DMS153 (cell line): ENCODE measurements around the gene PCDHGA12.

Experiments used
- DNase-seq: peaks from one replicate; lab custom pipeline; 2025; lab: John Stamatoyannopoulos, UW

Gene PCDHGA12

DNA sequence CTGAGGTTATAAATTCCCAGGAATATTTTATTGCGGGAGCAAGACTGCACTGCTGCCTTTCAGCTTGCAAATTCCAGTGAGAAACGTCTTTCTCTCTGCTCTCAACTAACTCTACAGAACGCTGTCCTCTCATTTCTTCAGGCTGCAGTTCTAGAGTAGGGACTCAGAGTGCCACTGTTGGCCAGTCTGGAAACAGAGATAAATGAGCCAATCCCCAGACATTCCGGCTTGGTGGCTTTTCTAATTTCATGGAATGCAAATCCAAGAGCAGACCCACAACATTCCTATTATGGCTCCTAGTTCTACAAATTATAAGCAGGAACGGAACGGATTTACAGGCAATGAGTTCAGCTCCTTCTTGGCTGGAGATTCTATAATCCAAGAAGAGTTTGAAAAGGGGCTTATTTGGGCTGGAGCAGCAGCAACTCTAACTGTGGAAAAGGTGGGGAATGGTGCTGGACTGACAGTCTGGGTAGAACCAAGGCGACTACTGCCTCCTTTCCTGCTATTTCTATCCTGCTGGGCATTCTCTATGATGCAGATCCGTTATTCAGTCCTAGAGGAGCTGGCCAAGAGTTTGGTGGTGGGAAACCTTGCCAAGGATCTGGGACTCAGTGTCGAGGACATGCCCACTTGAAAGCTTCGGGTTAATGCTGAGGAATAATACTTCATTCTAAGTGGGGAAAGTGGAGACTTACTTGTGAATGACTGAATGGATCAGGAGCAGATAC is 9.3 kb downstream of the PCDHGA12 start:
- DNase-seq: no peak

GRCh38 chr5:141440341-141440740 is 10.0 kb downstream of the PCDHGA12 start:
- no peak for DNase-seq

DNA sequence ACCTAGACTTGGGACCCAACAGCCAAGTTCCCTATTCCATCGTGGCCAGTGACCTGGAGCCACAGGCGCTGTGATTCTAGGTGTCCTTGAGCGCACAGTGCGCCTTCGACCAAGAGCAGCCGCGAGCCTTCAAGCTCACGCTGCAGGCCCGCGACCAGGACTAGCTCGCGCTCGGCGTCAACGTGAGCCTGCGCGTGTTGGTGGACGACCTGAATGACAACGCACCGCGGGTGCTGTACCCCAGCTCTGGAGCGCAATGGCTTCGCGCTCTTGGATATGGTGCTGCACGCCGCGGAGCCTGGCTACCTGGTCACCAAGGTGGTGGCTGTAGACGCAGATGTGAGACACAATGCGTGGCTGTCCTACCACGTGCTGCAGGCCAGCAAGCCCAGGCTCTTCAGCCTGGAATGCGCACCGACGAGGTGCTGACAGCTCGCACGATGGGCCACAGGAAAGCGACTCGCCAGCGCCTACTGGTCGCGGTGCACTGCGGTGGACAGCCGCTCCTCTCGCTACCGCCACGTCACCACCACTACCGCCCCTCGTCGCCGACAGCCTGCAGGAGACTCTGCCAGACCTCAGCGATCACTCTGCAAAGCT is 11.4 kb downstream of the PCDHGA12 start:
- DNase-seq: no peak

DNA sequence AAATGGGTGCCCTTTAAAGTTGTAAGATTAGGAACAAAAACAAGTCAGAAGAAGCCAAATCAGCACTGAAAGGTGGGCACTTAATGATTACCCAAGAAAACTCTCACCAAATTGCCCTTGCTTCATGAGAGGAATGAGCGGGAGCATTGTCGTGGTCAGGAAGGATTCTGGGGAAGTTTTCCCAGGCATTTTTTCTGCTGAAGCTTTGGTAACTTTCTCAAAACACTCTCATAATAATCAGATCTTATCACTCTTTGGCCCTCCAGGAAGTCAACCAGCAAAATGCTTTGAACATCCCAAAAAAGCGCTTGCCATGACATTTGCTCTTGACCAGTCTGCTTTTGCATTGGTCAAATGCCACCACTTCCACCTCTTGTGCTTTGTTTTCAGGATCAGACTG is 35.0 kb downstream of the PCDHGA12 start:
- DNase-seq: no peak

DNA sequence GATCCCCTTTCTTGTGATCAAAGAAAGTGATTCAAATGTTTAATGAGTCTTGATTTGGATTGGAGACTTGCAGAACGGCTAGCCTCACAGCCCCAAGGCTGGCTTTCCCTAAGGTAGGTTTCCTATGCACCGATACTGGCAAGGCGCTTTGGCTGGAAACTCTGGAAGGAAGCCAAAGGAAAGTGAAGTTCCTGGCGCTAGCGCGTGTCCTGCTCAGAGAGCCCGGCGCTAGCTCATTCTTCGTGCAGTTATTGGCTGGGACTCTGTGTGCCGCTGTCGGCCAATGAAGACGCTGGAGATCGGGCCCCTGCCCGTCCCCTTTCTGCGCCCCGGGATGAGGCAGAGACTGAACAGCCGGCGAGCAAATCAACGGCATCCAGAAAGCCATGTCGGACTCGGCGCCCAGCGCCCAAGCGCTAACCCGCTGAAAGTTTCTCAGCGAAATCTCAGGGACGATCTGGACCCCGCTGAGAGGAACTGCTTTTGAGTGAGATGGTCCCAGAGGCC is 45.4 kb downstream of the PCDHGA12 start, which contains the start of gene PCDHGC3:
PCDHGC3 (plus strand) TSS at position 342 of the 507 bp plus-strand sequence; CDS start at position 493, 151 bp downstream.
- peak; percentile 65 for DNase-seq

GRCh38 chr5:141476132-141476911 is 46.0 kb downstream of the PCDHGA12 start:
- DNase-seq: peak; percentile 17

GRCh38 chr5:141477044-141477575 is 46.8 kb downstream of the PCDHGA12 start:
- no peak for DNase-seq

DNA sequence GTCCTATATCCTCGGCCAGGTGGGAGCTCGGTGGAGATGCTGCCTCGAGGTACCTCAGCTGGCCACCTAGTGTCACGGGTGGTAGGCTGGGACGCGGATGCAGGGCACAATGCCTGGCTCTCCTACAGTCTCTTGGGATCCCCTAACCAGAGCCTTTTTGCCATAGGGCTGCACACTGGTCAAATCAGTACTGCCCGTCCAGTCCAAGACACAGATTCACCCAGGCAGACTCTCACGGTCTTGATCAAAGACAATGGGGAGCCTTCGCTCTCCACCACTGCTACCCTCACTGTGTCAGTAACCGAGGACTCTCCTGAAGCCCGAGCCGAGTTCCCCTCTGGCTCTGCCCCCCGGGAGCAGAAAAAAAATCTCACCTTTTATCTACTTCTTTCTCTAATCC is 47.5 kb downstream of the PCDHGA12 start:
- DNase-seq: no peak

GRCh38 chr5:141478321-141478945 is 48.1 kb downstream of the PCDHGA12 start:
- peak; percentile 5 for DNase-seq

GRCh38 chr5:141479776-141480175 is 49.5 kb downstream of the PCDHGA12 start:
- no peak for DNase-seq
